K562 (cell line): ENCODE results near the gene DPP3.

ENCODE experiments used
- CTCF ChIP-seq, 3 experiments: IDR thresholded peaks in 2 of 3; conservative IDR thresholded peaks in 1 of 3; 2 replicates each; pipeline ENCODE4 v1.5.1; 2011 to 2012; ENCODE audit warnings: low read length in 3 of 3, mild to moderate bottlenecking in 3 of 3, control low read depth in 2 of 3, improper control_type of control experiment in 1 of 3, inconsistent platforms in 1 of 3, low read depth in 1 of 3, mixed read lengths in 1 of 3, moderate library complexity in 1 of 3; ENCODE audit not compliant: insufficient read depth in 2 of 3
- POLR2AphosphoS5 ChIP-seq: IDR thresholded peaks from 2 replicates; pipeline ENCODE4 v1.6.1; 2011; ENCODE audit warnings: mild to moderate bottlenecking, low read depth, low read length, moderate library complexity; ENCODE audit not compliant: control insufficient read depth, insufficient read depth
- TOE1 ChIP-seq, 2 experiments: fragments of 450-650 bp in 1 of 2; sonication (generic) in 1 of 2; formaldehyde crosslinking in 1 of 2; IDR thresholded peaks; 2 replicates each; pipeline versions ENCODE4 v1.7.1 to v1.8.0; 2016 to 2022; ENCODE audit warnings: borderline replicate concordance in 2 of 2, mild to moderate bottlenecking in 2 of 2, antibody characterized with exemption in 1 of 2, inconsistent platforms in 1 of 2, low read depth in 1 of 2, missing genetic modification reagents in 1 of 2, moderate library complexity in 1 of 2
- ZBTB7A ChIP-seq: IDR thresholded peaks from 2 replicates; pipeline ENCODE4 v1.6.1; 2011; ENCODE audit warnings: low read depth, mild to moderate bottlenecking, low read length, moderate library complexity, borderline replicate concordance; ENCODE audit not compliant: control insufficient read depth
- ZBTB9 ChIP-seq: fragments of 450-650 bp; formaldehyde crosslinking; IDR thresholded peaks from 2 replicates; pipeline ENCODE4 v1.4.0; 2020; ENCODE audit warnings: mild to moderate bottlenecking, moderate library complexity
- ZEB2 ChIP-seq: fragments of 450-650 bp; IDR thresholded peaks from 2 replicates; pipeline ENCODE4 v1.6.1; 2016
- TF ChIP-seq, protein P1 (sequence below), 2 experiments: fragments of 450-650 bp; formaldehyde crosslinking in 1 of 2; IDR thresholded peaks; 2 replicates each; pipeline versions ENCODE4 v1.4.0 to v1.6.1; 2014 to 2020; ENCODE audit warnings: mild to moderate bottlenecking in 2 of 2, borderline replicate concordance in 1 of 2, low read depth in 1 of 2

DNA sequence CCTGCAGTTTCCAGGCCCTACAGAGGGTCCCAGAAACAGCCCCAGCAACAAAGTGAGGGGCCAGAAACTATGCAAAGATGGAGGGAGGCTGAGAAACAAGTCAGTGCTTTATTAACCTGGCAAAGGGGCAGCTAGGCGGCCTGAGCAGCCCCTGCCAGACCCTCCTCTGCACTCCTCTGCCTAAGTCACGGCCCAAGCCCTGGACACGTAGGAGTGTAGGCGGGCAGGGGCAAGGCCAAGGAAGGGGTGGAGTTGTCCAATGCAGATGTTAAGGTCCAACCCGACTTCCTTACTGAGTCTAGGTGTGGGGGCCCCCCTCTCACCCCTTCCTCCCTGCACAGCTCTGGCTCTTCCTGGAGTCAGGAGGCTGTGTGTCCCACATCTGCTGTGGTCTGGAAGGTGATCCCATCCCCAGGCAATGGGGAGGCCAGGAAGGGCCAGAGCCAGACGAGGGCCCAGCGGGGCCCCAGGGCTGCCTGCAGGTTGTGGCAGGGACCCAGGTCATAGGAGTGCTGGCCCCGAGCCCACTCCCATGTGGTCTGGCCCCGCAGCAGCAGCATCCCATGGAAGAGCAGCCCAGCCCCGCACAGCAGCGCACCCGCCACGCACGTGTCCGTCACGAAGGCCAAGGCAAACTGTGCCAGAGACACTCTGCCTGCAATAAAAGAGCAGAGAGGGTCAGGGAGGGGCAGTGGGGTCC lies 59.1 kb downstream of the DPP3 start:
- TF ChIP-seq CTCF (IDR thresholded peaks at IDR 0.05 in 2 of 3, conservative IDR thresholded peaks at IDR 0.05 in 1 of 3; ENCODE audit: insufficient read depth in 2 of 3, low read depth in 1 of 3, low read length in 3 of 3) (no peak), ZBTB7A (no peak), POLR2AphosphoS5 (no peak), ZBTB9 (no peak), TOE1 (IDR thresholded peaks at IDR 0.05; ENCODE audit: borderline replicate concordance) (no peak), TOE1 (CRISPR knock-in tag; IDR thresholded peaks at IDR 0.05; ENCODE audit: borderline replicate concordance, low read depth) (no peak), ZEB2 (no peak)
- TF ChIP-seq, protein P1, sequence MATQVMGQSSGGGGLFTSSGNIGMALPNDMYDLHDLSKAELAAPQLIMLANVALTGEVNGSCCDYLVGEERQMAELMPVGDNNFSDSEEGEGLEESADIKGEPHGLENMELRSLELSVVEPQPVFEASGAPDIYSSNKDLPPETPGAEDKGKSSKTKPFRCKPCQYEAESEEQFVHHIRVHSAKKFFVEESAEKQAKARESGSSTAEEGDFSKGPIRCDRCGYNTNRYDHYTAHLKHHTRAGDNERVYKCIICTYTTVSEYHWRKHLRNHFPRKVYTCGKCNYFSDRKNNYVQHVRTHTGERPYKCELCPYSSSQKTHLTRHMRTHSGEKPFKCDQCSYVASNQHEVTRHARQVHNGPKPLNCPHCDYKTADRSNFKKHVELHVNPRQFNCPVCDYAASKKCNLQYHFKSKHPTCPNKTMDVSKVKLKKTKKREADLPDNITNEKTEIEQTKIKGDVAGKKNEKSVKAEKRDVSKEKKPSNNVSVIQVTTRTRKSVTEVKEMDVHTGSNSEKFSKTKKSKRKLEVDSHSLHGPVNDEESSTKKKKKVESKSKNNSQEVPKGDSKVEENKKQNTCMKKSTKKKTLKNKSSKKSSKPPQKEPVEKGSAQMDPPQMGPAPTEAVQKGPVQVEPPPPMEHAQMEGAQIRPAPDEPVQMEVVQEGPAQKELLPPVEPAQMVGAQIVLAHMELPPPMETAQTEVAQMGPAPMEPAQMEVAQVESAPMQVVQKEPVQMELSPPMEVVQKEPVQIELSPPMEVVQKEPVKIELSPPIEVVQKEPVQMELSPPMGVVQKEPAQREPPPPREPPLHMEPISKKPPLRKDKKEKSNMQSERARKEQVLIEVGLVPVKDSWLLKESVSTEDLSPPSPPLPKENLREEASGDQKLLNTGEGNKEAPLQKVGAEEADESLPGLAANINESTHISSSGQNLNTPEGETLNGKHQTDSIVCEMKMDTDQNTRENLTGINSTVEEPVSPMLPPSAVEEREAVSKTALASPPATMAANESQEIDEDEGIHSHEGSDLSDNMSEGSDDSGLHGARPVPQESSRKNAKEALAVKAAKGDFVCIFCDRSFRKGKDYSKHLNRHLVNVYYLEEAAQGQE (IDR thresholded peaks at IDR 0.05; ENCODE audit: borderline replicate concordance): no peak
- TF ChIP-seq, protein P1 (CRISPR knock-in tag; IDR thresholded peaks at IDR 0.05; ENCODE audit: low read depth): no peak
